HG03378 (cell line): ENCODE data around the gene PDE4D.
"Not testable (repeated sequence)": the region's sequence is repeated elsewhere in the genome, so short reads cannot be mapped to it uniquely, and the experiment has no call there.

Source experiments
- ATAC-seq: cut with Tn5 transposase; IDR thresholded peaks from one replicate; pipeline ENCODE4 v1.9.1; 2021; ENCODE audit warnings: mild to moderate bottlenecking, moderate library complexity; ENCODE audit not compliant: unreplicated experiment

PDE4D gene

DNA sequence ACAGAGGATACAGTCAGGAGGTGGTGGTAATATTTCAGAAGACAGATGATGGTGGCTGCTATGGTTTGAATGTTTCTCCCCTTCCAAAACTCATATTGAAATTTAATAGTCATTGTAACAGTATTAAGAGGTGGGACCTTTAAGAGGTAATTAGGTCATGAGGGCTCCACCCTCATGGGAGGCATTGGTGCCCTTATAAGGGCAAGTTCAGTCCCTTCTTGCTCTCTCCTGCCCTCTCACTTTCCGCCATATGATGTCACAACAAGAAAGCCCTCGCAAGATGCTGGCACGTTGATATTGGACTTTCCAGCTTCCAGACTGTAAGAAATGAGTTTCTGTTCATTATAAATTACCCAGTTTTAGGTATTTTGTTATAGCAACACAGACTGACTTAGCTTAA lies 274.9 kb downstream of the PDE4D start:
- no peak for ATAC-seq

DNA sequence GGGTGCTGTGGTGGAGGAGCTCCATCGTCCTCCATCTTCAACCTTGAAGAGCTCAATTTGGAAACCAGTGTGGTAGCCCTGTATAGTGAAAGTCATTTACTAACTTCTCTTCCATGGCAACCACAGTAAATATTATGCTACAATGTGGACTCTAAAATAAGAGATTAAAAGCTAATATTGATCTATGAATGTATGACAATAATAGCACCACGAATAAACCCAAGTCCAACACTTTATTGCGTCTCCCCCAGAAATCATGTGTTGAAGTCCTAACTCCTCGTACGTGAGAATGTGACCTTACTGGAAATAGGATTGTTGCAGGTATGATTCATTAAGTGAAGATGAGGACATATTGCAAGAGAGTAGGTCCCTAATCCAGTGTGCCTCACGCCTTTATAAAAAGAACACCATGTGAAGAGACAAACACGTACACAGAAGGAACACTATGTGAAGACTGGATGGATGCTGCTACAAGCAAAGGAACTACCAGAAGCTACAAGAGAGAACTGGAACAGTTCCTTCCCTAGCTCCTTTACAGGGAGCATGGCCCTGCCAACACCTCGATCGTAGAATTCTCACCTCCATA lies 276.2 kb downstream of the PDE4D start:
- ATAC-seq = no peak

DNA sequence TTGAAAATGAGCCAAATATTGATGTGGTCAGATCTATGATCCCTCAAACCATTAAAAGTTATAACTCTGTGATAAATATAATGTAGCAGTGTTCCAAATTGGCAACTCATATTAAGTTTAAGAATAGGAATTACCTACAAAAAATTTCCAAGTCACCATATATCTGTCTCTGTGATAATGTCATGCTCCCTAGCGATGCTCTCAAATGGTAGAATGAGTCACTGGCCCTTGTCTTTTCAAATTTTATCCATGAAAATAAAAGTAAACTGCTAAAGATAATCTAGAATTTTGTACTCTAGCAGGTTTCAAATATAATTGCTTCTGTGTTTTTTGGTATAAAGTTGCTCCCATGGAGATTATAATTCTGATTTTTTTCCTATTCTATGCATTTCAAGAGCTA lies 277.1 kb downstream of the PDE4D start:
- no peak for ATAC-seq

DNA sequence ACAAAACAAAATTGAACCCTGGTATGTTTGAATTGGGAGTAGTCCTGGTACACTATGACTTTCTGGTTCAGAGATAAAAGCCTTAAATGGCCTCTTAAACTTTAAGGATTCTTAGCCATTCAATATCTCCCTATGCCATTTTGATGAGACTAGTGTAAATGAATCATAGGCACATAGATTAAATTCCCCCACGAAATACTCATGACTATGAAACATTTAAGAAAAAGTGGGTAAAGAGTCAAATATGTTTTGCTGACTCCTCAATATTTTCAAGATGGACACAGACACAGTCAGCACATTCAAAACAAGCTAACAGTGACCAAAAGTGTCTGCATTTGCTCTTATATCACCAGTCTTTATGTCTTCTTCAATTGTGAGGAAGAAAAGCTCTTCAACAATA lies 278.3 kb downstream of the PDE4D start:
- no peak for ATAC-seq

DNA sequence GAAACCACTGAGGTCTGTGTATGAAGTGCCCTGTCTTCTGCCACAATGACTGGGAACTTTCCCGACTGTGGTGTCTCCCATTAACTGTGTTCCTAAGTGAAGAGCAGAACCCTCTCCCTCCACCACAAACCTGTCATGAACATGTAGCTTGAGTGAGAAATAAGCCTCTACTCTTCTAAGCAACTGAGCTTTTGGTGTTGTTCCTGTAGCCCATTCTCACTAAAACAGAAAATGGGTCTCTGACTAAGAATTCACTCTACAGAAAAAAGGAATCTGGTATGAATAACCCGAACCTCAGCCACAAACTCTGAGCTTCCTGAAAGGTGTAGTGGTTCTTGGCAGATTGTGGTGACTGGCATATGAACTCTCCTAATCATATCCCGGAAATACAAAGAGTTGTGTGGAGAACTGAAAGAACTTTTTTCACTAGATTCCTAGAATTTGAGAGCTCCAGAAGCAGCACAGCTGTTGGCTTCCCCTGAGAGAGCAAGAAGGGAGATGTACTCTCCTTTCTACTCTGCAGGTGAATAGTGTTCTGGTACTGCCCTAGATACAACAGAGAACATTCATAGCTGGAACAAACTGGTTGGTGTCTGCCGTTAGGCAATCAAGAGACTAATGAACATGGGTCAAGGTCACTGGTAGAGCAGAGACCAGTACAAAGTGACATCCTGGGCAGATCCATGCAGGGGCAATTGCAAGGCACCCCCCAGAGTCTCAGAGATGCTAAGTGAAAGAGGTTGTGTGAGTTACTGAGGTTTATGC lies 283.8 kb downstream of the PDE4D start:
- ATAC-seq = no peak

DNA sequence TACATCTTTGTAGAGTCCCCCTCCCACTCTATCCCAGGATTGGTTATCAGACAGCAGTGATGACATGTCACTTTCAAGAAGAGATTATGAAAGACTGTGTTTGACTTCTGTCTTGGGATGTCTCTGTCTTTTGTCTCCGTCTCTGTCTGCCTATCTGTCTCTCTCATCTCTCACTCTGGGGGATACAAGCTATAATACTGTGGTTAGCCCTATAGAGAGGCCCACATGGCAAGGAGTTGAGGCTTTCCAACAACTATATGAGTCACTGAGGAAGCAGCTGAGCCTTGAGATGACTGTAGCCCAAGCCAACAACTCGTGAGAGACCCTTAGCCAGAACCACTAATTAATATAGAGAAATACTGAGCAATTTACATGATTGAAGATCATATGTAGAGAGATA lies 284.8 kb downstream of the PDE4D start:
- peak; percentile 80 for ATAC-seq

DNA sequence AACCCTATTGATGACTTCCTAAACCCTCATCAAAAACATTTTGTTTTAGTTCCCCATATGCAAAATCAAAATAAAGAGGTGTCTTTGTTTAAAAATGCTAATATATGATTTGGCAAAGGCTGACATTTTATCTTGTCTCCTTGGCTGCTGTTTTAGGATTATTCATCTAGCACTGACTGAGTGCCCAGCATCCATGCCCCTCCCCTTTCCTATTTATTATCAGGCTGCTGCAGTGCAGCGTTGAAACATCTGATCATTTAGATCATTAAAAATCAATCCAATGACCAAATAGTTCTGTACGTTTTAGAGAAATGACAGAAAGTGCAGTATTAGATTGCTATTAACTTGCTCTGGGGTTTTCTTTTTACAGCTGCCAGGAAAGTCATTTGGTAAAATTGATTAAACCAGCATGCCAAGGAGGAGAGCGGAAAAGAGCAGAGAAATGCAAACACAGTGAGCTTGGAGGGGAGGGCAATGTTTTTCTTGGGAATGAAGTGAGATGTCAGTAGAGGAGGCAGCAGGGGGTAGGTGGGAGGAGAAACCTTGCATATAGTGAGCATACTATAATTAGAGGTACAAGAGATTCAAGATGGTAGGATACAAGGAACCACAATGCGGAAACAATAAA lies 286.3 kb downstream of the PDE4D start:
- no peak for ATAC-seq

DNA sequence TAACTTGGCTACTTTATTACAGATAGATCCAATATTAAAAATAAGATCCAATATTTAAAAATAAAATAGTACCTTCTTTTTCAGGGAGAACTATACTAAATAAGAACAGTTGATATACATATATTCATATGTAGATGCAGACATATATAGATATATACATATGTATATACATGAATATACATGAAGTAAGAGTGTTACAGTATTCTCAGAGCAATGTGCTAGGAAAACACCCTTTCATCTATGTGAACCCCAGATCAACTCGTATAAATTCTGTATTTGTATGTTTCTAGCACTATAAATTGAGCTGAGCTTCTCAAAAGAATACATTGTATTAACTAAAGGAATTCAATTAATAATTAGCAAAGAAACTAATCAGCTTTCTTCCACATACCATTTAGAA lies 287.6 kb downstream of the PDE4D start:
- no peak for ATAC-seq

DNA sequence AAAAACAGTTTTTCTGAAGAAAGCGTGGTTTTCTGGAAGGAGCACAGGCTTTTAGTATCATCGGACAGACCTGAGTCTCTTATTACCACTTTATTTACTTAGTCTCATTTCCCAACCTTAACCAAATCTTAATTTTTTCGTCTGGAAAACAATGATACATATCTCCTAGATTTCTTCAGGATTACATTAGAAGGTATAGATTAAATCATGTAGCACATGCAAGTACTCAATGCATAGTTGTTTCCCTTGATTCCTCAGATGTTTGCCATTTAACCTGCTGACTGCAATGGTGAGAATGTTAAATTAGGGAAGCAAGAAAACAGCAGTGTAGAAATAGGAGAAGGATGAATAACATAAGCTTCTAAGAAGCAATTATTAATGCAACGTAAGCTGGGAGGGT lies 289.4 kb downstream of the PDE4D start:
- ATAC-seq = no peak

DNA sequence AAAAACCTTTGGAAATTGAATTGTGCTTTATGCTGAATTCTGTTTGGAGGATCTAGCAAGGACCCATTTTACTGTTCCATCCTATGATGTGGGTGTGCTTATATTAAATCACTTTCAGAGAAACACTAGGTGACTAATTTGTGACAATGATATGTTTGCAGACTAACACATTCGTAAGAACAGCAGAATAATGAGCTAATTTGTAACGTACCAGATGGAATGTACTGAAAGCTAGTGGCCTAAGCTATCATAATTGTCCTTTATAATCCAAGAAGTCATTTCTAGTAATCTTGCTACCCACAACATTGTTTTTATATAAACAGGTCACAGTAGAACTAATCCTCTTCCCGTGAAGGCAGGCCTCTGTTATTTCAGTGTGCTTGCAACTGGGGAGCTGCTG lies 292.5 kb downstream of the PDE4D start:
- no peak for ATAC-seq

DNA sequence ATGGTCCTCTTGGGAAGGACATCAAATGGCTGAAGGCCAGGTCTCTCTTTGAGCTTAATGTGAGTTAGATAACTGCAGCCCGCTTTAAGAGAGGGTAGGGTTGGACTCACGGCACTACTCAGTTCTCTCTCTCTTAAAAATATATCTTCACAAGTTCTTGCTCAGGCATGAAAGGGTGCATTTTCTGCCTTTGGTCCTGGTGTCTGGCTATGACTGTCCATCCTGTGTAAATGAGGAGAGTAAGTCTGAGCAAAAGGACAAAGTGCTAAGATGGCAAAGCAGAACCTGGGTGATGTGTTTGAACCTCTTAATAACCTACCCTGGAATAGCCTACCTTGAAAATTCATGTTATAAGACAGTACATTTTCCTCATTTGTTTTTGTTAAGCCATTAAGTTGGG lies 293.4 kb downstream of the PDE4D start:
- ATAC-seq = no peak

DNA sequence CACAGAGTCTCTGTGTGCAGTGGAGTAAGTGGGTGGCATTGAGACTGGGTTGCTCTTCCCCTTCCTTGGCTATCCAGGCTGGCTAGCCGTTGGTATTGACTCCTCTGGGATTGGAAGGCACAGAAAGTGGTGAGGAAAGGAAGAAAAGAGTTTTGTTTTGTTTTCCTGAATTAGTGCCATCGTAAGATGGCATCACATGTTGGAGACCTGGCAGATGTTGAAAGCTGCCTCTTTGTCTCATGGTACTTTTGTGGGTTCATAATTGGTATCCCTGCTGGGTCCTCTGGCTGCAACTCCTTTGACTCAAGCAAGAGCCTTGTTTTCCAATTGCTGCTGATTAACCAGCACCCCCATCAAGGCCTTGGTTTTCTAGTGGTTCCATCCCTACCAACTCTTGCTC lies 293.8 kb downstream of the PDE4D start:
- ATAC-seq = no peak

DNA sequence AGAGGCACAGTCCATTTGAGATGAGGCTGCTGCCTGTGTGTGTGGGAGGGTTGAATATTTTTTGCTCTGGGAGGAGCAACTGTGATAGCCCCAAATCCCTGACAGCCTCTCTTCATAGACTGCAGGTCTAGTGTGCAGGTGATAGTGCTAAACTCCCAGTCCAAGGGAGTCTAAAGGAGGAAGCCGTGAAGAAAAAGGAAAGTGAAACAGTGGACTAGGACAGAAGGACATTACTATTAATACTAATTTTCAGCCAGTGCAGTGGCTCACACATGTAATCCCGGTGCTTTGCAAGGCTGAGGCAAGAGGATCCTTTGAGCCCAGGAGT lies 295.0 kb downstream of the PDE4D start:
- ATAC-seq = peak; percentile 67

DNA sequence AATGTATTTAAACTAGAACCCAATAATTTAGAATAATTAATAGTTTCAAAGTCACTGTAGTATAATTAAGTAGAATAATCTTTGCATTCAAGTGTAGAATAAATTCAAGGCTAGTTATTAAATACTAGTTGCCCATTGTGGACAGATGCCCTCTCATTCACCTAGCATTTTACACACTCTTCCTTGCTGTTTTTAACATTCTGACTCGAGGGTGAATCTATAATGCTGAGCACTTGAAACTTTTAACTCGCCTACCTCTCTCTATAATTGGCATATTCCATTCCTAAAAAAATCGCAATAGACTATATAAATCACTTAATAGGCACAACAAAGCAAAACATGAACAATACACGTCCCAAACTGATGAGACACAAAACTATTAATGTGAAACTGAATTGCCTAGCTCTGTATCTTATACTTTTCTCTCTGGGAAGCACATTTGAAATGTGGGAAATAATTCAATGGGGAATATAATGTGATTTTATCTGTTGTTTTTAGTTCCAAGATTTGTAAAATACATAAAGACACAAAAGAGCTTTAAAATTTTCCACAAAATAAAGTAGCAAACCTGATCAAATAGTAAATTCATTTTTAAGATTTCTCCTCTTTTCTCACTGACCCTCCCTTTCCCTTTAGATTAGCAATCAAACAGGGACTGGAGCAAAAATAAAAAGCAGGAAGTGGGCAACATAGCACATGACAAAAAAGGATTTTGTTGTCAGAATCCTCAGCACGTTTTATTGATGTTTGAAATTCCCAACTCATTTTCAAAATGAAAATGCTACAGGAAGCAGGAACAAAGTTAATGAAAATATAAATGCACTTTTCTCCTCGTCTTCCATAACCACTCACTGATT lies 295.6 kb downstream of the PDE4D start:
- ATAC-seq = peak; percentile 6

DNA sequence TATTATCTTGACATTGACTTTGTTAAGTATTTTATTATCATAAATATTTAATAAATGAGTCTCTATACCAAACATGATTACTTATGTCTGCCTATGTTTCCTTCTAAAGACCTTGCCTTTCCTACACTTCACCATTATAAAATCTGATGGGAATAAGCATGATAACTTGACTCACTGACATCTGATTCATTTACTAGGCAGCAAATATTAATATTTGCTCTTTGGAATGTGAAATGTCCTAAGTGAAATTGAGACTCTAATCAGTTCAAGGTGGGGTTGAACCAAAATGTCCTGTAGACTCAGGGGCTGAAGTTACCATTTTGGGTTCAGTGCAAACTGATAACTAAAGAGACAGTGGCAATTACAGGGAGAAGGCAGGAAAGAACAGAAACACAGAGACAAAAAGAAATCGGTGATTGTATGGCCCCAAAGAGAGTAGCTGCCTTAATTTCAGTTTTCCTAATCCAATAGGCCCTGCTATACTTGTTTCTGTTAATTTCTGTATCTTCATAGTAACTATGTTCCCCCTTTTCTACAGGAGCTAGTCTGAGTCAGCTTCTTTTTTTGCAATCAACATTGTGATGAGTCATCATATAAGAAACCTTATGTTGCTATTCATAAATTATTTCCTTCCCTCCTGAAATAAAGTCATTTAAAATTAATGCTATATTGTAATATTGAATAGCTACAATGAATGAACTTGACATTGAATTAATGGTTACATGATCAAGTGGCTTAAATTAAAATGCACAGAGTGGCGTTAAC lies 296.8 kb downstream of the PDE4D start:
- no peak for ATAC-seq

DNA sequence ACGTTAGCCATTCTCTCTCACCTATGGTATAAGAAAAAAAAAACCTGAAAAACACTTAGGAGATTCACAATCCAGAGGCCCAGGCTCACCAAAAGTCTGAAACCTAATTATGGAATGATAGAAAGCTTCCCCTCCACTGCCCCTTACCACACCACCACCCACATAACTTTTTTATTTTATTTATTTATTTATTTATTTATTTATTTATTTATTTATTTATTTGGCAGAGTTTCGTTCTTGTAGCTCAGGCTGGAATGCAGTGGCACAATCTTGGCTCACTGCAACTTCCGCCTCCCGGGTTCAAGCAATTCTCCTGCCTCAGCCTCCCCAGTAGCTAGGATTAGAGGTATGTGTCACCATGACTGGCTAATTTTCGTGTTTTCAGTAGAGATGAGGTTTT lies 299.4 kb downstream of the PDE4D start:
- ATAC-seq = not testable (repeated sequence)

DNA sequence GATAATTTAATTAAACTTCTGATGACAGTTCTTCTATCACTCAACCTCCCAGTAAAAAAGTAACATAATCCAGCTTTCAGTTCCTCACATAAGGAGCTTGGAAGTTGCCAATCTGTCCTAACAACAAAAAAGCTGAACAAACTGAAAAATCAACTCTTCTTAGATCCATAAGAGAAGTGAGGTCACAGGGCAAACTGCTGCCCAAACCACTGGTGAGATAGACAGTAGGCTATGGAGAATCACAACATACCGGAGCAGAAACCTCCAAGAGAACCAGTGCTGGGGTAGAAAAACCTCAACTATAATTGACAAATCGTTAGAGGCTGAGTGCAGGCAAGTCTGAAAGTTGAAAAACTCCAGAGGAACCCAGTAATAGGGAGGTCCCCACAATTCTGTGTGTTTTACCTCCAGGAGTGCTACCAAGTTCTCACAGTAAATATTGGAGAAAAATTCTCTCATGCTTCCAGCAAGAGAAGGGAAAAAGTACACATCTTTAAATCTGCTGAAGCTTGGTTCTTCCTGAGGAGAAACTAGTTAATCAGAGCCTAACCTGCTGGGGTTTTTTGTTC lies 300.0 kb downstream of the PDE4D start:
- no peak for ATAC-seq

DNA sequence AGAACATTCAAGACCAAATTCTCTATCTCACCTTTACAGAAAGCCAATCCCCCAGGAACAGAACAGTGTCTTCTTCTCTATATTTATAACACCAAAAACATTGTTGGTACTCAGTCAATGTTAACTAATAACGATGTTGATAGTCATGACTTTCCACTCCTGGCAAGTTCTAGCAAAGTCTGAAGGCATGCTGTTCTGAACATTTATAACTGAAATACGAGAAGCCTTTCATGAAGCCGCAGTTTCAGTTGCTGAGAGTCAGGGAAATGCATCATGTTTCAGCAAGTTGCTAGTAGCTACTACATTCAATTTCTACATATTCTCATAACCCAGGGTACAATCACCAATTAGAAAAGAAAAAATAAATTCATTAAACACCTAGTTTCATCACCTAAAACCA lies 301.4 kb downstream of the PDE4D start:
- ATAC-seq = no peak

DNA sequence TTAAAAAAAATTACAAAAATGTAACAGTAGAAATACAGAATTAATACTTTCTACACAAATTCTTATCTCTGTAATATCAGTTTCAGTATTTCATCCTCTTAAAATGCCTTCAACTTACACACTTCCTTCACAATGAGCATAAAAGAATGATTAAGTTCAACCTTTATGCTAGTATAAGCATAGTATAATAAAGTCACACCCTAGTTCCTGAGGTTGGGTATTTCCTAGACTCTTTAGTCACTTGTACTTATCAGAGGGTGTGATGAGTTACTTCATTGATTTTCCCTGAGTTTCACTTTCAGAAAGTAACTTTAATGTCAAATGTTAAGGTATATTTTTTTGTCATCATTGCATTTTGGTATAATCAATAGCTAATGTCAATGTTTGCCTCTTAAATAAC lies 302.4 kb downstream of the PDE4D start:
- peak; percentile 90 for ATAC-seq

DNA sequence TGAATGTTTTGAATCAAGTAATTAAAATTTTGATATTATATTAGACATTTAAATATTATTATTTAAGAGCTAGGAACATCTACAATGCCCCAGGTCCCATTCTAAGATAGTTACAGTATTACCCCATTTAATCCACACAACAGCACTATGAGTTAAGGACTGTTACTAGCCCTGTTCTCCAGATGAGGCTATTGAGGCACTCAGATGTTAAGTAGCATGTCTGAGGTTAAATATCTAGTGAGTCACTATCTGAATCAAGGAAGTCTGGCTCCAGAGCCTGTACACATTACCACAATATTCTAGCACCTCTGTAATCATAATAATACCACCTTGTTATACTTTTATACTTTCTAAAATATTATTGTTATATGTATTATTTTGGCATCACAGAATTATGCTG lies 304.6 kb downstream of the PDE4D start:
- ATAC-seq = no peak
